Nephron (organoid): ENCODE measurements around the gene LRRN1.
"Not testable (repeated sequence)": the region's sequence is repeated elsewhere in the genome, so short reads cannot be mapped to it uniquely, and the experiment has no call there.

Source experiments
- H3K27ac Mint-ChIP-seq, 3 experiments: 2 replicates each; pipeline ENCODE4 v1.8.0; 2020; ENCODE audit warnings: mixed read lengths in 3 of 3, mild to moderate bottlenecking in 2 of 3, moderate library complexity in 1 of 3
- H3K27me3 Mint-ChIP-seq: 2 replicates; pipeline ENCODE4 v1.8.0; 2021; ENCODE audit warnings: low read depth, mild to moderate bottlenecking, moderate library complexity, mixed read lengths
- H3K36me3 Mint-ChIP-seq: 2 replicates; pipeline ENCODE4 v1.8.0; 2020; ENCODE audit warnings: low read depth, mixed read lengths
- H3K4me1 Mint-ChIP-seq: 2 replicates; pipeline ENCODE4 v1.8.0; 2020; ENCODE audit warnings: mixed read lengths
- H3K4me3 Mint-ChIP-seq, 3 experiments: 2 replicates each; pipeline ENCODE4 v1.8.0; 2020; ENCODE audit warnings: mild to moderate bottlenecking in 3 of 3, mixed read lengths in 3 of 3, moderate library complexity in 2 of 3
- H3K9me3 Mint-ChIP-seq: 2 replicates; pipeline ENCODE4 v1.8.0; 2020; ENCODE audit warnings: mixed read lengths
- TF ChIP-seq, protein P1 (sequence below), 3 experiments: fragments of 200-600 bp; sonication (generic); IDR thresholded peaks; one replicate each; pipeline ENCODE4 v1.5.0; 2021; ENCODE audit warnings: antibody characterized with exemption in 3 of 3; ENCODE audit not compliant: unreplicated experiment in 3 of 3

LRRN1 gene

DNA sequence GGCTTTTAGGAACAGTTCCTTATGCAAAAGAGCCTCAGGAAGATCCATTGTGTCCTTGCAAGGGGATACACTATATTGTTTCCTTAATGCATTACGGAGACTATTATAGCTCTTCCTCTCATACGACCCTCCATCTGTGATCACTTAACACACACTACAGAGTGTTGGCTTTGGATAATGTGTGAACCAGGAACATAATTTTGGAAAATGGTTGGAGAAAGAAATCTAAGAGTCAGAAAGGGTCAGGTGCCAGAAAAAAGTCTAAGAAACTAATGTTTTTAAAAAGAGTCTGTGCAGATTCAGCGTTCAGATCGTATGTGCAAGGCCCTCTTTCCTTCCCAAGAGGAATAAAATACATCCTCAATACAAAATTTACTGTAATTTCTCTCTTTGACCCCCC is 27.3 kb downstream of the LRRN1 start:
- no peak overlapping the region for H3K4me3 Mint-ChIP-seq
- TF ChIP-seq, protein P1, sequence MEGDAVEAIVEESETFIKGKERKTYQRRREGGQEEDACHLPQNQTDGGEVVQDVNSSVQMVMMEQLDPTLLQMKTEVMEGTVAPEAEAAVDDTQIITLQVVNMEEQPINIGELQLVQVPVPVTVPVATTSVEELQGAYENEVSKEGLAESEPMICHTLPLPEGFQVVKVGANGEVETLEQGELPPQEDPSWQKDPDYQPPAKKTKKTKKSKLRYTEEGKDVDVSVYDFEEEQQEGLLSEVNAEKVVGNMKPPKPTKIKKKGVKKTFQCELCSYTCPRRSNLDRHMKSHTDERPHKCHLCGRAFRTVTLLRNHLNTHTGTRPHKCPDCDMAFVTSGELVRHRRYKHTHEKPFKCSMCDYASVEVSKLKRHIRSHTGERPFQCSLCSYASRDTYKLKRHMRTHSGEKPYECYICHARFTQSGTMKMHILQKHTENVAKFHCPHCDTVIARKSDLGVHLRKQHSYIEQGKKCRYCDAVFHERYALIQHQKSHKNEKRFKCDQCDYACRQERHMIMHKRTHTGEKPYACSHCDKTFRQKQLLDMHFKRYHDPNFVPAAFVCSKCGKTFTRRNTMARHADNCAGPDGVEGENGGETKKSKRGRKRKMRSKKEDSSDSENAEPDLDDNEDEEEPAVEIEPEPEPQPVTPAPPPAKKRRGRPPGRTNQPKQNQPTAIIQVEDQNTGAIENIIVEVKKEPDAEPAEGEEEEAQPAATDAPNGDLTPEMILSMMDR (IDR thresholded peaks at IDR 0.05; ENCODE audit: unreplicated experiment in 3 of 3), result no peak
- peaks cover 6% of the 10 kb centered on the region for H3K9me3 Mint-ChIP-seq
- H3K27ac Mint-ChIP-seq, result no peak overlapping the region
- H3K27me3 Mint-ChIP-seq, result no peaks in the 10 kb centered on the region
- no peaks in the 10 kb centered on the region for H3K4me1 Mint-ChIP-seq
- peaks cover 43% of the 10 kb centered on the region for H3K36me3 Mint-ChIP-seq

GRCh38 chr3:3827111-3827510 is 27.9 kb downstream of the LRRN1 start:
- Mint-ChIP-seq H3K36me3 (peaks cover 46% of the 10 kb centered on the region), H3K27me3 (no peaks in the 10 kb centered on the region), H3K9me3 (peaks cover 8% of the 10 kb centered on the region), H3K4me3 (no peak overlapping the region), H3K4me1 (no peaks in the 10 kb centered on the region), H3K27ac (no peak overlapping the region)
- TF ChIP-seq, protein P1 (IDR thresholded peaks at IDR 0.05; ENCODE audit: unreplicated experiment in 3 of 3), result no peak

- H3K4me3 Mint-ChIP-seq, H3K4me1 Mint-ChIP-seq, H3K27me3 Mint-ChIP-seq, H3K27ac Mint-ChIP-seq: not testable (repeated sequence)
- Mint-ChIP-seq H3K36me3 (peaks cover 52% of the 10 kb centered on the region), H3K9me3 (peaks cover 21% of the 10 kb centered on the region)
These were observed 29.2 kb downstream of the LRRN1 start for GRCh38 chr3:3828417-3828816.

- TF ChIP-seq, protein P1 (IDR thresholded peaks at IDR 0.05; ENCODE audit: unreplicated experiment in 3 of 3), result no peak
- Mint-ChIP-seq H3K4me3 (no peak overlapping the region), H3K36me3 (peaks cover 87% of the 10 kb centered on the region), H3K9me3 (peaks cover 62% of the 10 kb centered on the region), H3K27me3 (no peaks in the 10 kb centered on the region), H3K27ac (no peak overlapping the region), H3K4me1 (no peaks in the 10 kb centered on the region)
These were observed 37.6 kb downstream of the LRRN1 start for GRCh38 chr3:3836845-3837244.

DNA sequence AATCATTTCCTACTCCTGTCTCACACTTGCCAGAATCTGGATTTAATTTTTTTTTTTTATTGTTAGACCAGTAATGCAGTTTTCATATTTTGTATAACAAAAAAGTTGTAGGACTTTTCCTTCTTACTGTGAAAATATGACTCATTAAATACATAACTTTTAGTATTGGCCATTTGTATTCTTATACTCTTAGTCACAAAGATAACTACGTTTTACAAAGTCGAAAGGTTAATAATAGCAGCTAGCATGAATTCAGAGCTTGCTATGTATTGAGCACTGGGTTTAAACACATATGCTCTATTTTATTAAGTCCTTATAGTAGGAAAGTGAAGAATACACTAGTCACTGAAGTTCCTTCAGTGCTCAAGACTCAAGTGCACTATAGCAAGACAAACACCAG is 43.1 kb downstream of the LRRN1 start:
- H3K9me3 Mint-ChIP-seq, result peaks cover 32% of the 10 kb centered on the region
- no peak overlapping the region for H3K4me3 Mint-ChIP-seq
- H3K27ac Mint-ChIP-seq, result no peak overlapping the region
- TF ChIP-seq, protein P1 (IDR thresholded peaks at IDR 0.05; ENCODE audit: unreplicated experiment in 3 of 3), result no peak
- no peaks in the 10 kb centered on the region for H3K27me3 Mint-ChIP-seq
- peaks cover 67% of the 10 kb centered on the region for H3K36me3 Mint-ChIP-seq
- peaks cover 8% of the 10 kb centered on the region for H3K4me1 Mint-ChIP-seq

DNA sequence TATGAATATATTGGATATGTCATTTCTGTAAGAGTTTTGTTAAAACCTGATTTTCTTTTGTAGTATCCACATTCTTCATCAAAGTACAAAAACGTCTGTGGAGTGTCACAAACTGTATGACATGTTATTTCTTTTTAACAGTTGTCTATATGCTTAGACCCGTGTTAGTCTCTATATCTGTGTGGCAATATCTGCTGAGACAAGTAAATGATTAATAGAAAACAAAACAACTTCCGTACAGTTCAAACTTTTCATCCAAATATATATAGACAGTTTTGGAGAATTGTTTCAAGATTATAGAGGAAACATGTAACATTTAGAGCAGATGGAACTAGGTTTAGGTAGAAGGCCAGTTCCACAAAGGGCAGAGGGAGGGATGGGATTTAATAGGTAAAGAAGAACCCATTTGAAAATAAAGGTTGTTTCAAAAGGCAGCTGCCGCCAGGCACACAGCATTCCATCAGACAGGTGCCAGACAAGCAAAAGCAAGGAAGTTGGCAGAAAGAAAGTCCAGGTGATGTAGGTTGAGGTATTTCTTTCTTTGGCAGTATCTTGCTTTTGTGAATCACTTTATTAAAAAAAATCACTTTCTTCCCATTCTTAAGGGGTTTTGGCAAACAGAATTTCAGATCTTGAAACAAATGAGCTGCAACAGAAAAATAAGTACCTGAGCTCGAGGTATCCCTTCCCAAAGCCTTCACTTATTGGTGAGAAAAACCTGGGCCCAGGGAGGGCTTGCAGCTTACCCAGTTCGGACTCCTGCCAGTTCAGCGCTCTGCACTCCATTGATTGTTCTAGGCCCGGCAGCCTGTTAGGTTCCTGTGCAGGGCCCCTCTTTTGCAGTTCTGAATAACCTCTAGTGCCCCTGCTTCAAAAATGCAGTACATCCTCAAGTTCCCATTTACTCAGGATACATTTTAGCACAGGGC is 49.0 kb downstream of the LRRN1 start:
- peaks cover 5% of the 10 kb centered on the region for H3K9me3 Mint-ChIP-seq
- H3K27ac Mint-ChIP-seq, result peak overlapping the region; percentile 68 to 91 (median 76)
- H3K36me3 Mint-ChIP-seq, result peaks cover 32% of the 10 kb centered on the region
- TF ChIP-seq, protein P1 (IDR thresholded peaks at IDR 0.05; ENCODE audit: unreplicated experiment in 3 of 3), result no peak
- H3K27me3 Mint-ChIP-seq, result no peaks in the 10 kb centered on the region
- peaks cover 48% of the 10 kb centered on the region for H3K4me1 Mint-ChIP-seq
- H3K4me3 Mint-ChIP-seq, result no peak overlapping the region
